ENCODE results near the gene SLC22A31.

The SLC22A31 gene

GRCh38 chr16:89150981-89151380 is 49.4 kb downstream of the SLC22A31 start:
- DNase-seq (ENCODE audit: low read depth, low spot score) = no peak

- no peak for DNase-seq (ENCODE audit: low read depth, low spot score)
Measured at GRCh38 chr16:89150090-89150835, 50.1 kb downstream of the SLC22A31 start.

- DNase-seq (ENCODE audit: low read depth, low spot score) = no peak
Measured at GRCh38 chr16:89149386-89149785, 51.0 kb downstream of the SLC22A31 start.

- DNase-seq (ENCODE audit: low read depth, low spot score) = no peak
Measured at GRCh38 chr16:89147085-89147817, 53.1 kb downstream of the SLC22A31 start.

- no peak for DNase-seq (ENCODE audit: low read depth, low spot score)
Measured at GRCh38 chr16:89146211-89147005, 53.9 kb downstream of the SLC22A31 start.
